GM06990 (cell line): ENCODE results near the gene MARK3.

Source experiments
- DNase-seq: peaks from one replicate; pipeline ENCODE4 v3.0.0-alpha.2; 2011; ENCODE audit not compliant: insufficient read length; ENCODE audit errors: extremely low read depth
- H3K27me3 ChIP-seq: replicated peaks from 2 replicates; pipeline ENCODE4 v1.6.0; 2011; ENCODE audit warnings: low read length; ENCODE audit not compliant: control insufficient read depth, insufficient read depth
- H3K36me3 ChIP-seq: 2 replicates; pipeline ENCODE4 v1.5.1; 2011; ENCODE audit warnings: low read length; ENCODE audit not compliant: control insufficient read depth, insufficient read depth
- H3K4me3 ChIP-seq: replicated peaks from 2 replicates; pipeline ENCODE4 v1.5.1; 2011; ENCODE audit warnings: low read depth, mild to moderate bottlenecking, control low read depth, low read length
- CTCF ChIP-seq: IDR thresholded peaks from 2 replicates; pipeline ENCODE4 v1.5.1; 2011; ENCODE audit warnings: low read length, control low read depth, mild to moderate bottlenecking, inconsistent platforms; ENCODE audit not compliant: insufficient read depth, poor library complexity, severe bottlenecking

The MARK3 gene

DNA sequence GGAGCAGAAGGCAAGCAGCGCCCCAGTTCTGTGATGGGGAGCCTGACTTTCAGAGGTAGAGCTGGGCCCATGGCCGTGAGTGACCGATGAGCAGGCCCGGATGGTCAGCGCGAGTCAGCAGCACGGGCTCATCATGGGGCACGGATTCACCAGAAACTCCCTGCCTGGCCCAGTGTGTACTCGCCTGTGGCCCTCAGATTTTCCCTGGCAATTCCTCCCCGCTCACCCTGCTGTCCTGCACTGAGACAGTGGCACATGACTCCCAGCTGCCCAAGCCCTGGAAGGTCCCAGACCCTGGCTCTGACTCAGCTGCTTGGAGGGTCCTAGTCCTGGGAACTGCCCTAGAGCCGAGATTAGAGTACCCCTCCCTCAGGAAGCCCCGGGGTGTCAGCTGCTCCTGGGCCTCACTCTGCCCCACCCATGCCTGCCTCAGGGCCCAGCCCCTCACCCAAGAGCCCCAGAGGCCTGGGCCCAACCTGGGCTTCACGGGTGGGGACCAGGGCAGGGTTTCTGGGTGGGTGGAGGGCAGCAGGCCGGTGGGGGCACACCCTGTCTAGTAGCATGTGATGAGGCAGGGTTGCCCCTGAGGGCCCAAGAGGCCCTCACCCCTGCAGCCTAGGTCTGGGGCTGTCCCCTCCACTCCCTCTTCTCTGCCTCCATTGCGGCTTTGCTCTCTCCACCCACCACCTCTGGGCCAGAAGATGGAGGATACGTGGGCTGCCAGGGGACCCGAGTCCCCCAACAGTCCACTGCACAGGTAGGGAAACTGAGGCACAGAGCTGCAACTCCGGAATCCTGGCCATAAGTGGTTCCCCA, 152.2 kb downstream of the MARK3 start:
- no peak overlapping the region for H3K4me3 ChIP-seq
- H3K27me3 ChIP-seq: no peaks in the 10 kb centered on the region
- peaks cover 8% of the 10 kb centered on the region for H3K36me3 ChIP-seq
- no peak for DNase-seq
- no peak for TF ChIP-seq CTCF

DNA sequence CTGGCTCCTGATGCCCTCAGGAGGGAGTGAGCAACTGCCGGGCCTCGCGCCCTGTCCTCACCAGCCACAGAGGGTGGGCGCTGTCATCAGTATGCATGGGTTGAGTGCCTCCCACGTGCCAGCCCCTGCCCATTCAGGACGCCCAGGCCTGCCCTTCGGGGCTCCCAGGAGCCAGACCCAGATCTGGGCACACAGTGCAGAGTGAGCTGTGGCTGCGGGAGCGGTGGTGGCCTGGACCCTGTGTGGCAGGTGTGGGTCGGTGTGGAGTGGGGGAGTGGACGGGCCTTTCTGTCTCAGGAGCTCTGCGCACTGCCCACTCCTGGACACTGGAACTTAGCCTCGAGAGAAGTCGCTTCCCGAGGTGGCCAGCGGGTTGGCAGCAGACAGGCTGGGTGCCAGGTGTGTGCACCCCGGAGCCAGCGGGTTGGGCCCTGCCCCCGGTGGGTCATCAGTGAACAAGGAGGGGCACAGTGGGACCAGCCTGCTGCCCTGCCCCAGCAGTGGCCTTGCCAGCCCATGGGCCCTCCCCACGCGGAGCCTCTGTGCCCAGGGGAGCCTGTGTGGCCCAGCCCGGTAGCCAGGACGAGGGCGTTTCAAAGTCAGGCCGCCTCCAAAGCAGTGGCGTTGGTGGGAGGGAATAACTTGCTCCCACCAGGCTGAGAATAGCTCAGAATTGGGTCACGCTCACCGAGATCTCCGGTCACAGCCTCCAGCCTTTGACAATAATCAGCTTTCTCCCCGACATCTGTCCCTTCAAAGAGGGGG, 153.3 kb downstream of the MARK3 start:
- DNase-seq: peak; percentile 24
- no peak for TF ChIP-seq CTCF
- H3K4me3 ChIP-seq: no peak overlapping the region
- H3K36me3 ChIP-seq: peaks cover 2% of the 10 kb centered on the region
- no peaks in the 10 kb centered on the region for H3K27me3 ChIP-seq

GRCh38 chr14:103539056-103539825, 154.0 kb downstream of the MARK3 start:
- Histone ChIP-seq H3K4me3 (no peak overlapping the region), H3K27me3 (no peaks in the 10 kb centered on the region), H3K36me3 (peaks cover 2% of the 10 kb centered on the region; the same call in 1 of the 2 replicates)
- no peak for TF ChIP-seq CTCF
- DNase-seq: peak; percentile 16

- H3K4me3 ChIP-seq: no peak overlapping the region
- DNase-seq: peak; percentile 9
- TF ChIP-seq CTCF: no peak
- H3K36me3 ChIP-seq: peaks cover 2% of the 10 kb centered on the region; the same call in 1 of the 2 replicates
- H3K27me3 ChIP-seq: no peaks in the 10 kb centered on the region
Measured at GRCh38 chr14:103540821-103541708, 155.8 kb downstream of the MARK3 start.
